ENCODE results near the gene DCC.

The DCC gene

DNA sequence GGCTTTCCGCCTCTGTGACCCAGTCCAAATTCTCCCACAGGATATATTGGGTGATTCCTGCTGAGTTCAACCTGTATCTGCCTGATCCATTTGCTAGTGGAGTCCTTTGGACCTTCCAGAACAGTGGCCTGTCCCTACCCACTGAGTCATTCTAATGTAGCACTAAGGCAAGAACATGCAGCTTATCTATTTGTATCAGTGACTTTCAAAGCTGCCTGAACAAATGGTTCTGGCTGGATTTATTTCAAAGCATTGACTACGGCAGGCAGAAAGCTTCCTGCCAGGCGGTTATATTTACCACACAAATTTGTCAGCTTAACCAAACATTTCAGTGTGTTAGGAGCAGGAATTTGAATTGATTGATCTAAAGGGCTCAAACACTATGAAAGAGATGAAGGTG lies 613.4 kb downstream of the DCC start:
- DNase-seq = no peak

DNA sequence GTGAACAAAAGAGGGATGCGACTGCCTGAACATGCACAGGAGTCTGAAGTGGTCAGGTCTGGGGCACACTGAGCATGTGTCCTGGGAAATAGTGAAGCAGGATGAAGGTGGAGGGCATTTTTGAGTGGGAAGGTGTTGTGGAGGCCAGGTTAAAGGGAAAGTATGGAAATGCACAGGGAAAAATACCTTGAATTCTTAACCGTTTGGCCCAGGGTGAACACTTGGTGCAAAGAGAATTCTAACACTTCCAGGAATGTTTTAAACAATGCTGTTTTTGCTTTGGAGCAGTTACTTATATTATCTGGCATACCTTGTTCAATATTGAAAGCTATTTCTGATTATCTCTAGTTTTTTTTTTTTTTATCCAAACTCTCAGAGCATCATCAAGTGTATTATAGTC lies 623.5 kb downstream of the DCC start:
- no peak for DNase-seq

DNA sequence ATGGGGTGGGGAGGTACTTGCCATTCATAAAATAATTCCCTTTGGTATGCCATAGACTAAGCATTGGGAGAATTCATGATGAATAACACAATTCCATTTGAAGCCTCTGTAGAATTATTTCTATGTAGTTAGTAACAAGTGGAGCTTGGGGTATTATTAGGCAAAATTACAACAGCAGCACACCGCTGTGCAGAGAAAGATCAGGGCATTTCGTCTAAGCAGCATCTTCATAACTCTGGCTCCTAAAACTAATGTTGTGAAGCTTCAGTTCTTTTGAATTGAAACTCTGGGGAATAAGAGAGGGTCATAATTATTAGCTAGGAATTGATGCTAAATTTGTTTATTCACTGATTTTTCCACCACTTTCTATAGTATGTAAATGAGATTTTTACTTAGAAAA lies 630.7 kb downstream of the DCC start:
- DNase-seq = no peak

DNA sequence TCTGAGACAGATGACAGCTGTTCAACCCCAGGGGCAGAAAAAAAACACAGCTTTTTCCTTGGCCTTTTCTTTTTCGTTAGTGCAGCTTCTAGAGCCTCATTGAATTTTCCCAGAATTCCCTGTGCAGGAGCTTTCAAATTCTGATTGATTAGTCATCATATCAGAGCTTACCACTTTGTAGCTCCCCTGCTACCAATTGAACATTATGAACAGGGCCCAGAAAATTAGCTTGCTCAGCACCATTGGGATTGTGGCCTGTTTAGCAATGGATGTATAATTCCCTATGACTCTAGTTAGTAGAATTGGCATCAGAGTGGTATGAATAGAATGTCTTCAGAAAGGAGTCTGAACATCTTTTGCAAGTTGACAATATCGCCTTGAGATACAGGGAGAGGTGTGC lies 631.1 kb downstream of the DCC start:
- DNase-seq = no peak

DNA sequence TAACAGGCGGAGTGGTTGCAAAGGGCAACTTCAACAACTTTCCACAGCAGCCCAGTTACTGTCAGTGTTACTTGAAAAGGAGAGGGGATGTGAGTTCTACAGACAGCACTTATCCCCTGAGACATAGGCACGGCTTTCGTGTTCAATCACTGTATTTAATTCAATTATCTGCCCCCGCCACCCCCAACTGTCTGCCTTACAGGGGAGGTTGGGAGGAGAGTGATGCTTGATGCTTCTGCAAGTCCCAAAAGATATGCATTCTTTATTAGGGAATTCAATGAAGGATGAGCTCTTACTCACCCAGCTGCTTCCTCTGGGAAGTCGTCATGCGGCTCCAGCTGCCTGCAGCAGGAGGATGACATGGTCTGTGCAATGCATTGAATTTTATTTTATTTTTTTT lies 639.9 kb downstream of the DCC start:
- no peak for DNase-seq

DNA sequence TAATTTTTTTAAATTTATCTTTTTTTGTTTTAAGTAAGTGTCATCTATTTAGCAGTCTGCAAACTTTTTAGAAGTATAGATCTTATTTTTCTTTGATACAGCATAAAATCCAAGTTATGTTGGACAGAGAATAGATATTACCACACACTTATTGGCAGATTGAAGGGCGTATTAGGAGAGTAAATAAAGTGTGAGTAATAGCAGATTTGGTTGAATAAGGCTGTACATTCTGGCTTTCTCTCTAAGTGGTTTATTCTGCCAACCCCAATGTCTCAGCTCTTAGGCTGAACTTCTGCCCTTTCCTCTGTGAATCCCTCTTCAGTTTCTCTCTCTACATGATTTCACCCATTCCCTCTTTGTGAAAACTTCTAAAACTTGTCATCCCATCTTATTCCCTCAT lies 651.2 kb downstream of the DCC start:
- DNase-seq = no peak

DNA sequence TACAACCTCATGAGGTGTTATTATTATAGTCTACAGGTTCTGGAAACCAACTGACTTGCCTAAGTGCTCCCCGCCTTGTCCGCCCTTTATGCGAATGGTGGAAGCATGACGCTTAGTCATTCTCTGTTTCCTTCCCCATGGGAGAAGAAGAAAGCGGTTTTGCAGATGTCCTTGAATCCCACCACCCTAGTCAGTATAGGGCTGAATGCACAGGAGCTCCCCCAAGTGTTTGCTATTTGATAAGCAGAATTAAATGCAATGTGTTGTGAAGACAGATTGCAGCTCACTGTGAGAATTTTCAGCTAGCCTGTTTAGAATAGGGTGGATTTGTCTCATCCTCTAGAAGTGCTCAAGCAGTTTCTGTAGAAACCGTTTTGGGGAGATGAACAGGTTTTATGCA lies 652.0 kb downstream of the DCC start:
- no peak for DNase-seq

DNA sequence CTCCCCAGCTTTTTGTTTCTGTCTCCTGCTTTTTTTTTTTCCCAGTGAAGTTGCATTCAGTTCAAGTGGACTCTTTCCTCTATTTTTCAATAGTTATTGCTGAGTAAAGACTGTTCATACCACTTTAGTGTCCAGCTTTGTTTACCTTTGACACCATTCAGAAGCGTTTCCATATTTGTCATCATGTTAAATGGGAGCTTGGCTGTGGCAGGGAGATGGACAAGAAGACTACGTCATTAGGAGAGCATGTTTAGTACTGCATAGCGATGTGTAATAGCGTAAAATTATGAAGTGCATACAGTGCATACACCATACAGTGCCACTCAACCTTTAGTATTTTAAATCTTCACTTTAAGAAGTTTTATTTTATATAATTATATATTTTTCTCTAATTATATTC lies 655.9 kb downstream of the DCC start:
- no peak for DNase-seq

DNA sequence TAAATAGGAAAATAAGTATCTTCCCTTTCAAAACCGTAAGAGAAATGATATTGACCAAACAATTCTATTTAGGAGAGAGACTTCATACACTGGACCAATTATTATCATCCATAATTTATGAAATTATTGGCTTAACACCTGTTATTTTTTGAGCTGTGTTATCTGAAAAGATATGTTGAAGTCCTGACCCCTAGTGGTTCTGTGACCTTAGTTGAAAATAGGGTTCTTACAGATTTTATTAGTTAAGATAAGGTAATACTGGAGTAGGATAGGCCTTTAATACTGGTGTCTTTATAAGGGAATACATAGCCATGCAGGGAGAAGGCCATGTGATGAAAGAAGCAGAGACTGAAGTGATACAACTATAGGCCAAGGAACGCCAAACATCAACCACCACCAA lies 659.6 kb downstream of the DCC start:
- DNase-seq = no peak

DNA sequence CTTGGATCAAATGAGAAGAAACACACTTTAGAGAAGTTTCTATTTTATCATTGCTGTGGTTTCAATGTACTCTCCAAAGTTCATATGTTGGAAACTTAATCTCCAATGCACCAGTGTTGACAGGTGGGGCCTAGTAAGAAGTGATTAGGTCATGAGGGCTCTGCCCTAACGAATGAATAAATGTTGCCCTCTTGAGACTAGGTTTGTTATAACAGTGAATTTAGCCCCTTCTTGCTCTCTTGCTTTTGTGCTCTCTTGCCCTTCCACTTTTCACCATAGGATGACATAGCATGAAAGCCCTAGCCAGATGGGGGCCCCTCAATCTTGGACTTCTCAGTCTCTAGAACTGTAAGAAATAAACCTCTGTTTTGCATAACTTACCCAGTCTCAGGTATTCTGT lies 664.8 kb downstream of the DCC start:
- DNase-seq = no peak

DNA sequence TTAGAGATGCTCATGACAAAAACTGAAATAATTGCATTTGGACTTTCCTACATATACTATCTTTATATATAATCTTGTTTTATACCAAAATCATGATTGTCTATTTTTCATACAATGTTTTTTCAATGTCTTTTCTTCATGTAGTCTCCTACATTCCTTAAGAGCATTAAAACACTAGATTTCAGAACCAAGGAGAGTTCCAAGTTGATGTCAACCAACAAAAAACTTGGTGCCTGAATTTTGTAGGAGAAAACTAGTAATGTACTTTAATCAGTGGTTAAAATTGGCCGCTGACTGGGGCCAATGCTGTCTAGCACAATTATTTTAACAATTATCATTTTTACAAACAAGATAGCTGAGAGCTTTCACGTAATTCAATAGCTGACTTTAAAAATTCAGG lies 678.8 kb downstream of the DCC start:
- no peak for DNase-seq

DNA sequence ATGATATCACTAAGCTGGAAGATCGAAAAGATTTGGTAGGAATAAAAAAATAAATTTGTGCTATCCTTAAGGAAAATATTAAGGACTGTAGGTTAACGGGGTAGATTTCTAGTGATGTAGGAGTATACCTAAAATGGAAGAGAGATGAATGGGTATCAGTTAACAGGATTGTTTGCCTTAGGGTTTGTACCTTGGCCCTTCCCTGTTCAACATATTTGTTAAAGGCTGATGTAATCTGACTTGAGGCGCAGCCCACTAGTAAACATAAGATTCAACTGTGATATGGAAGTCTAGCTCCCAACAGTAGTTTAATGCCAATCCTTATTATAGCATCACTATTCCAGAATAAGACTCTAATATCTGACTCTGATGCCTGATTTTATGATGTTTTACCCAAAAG lies 685.2 kb downstream of the DCC start:
- no peak for DNase-seq

DNA sequence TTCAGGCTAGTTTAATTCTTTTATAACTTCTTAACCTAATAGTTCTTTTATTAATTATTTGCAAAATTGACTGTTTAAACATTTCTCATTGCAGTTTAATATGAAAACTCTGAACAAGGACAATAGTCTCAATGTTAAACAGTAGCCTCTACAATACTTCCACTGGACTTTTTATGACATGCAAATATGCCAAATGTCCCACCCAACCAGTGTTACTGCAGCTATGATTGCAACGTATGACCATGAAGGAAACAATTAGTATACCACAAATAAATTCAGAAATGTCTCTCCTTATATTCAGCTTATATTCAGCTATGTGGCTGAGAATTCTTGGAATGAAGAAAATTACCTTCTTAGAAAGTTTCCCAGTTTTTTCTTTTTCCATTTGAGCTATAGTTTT lies 688.6 kb downstream of the DCC start:
- no peak for DNase-seq

DNA sequence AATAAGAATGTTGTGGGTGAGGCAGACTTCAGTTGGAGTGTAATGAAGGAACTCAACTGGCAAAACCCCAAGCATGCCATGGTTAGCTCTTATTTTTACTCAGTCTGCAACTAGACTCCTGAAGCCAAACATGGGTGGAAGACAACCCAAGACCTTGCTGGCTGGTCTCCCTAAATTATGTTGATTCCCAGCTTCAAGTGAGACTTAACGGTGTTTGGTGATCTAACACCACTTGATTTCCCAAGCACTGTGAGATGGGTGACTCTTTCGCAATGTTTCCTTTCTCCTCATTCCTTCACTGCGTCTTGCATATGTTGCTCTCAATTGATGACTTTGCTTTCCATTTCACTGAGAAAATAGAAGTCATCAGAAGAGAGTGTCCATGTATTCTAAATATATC lies 693.1 kb downstream of the DCC start:
- no peak for DNase-seq

DNA sequence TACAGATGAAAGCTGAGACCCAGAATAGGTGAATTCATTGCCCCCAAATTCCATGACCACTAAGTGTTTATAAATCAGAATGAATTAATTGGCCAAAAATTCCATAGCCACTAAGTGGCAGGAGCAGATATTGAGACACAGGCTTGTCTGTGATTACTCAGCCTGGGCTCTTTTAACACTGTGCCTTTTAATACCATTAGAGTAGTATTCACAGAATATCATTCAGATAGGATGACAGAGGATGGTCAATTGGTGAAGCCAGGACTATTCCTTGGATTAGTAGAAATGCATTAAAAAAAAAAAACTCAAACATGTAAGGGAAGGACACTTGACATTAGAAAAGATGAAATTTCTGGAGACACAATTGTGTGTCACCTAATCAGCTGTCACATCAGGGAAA lies 698.6 kb downstream of the DCC start:
- no peak for DNase-seq

DNA sequence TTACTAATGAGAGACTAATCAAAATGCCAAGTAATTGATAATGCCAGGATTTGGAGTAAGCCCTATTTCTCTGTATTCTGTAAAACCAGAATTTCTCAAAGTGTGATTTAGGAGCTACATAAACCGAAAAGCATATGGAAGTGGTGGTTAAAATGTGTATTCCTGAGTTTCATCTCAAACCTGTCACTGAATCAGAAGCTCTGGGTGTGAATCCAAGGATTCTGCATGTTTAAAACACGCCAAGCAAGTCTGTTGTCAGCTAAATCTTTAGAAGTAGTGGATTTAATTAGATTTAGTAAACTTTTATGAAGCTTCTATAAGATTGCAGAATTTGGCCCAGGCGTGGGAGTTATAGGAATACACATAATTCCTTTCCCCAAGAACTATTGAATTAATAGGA lies 700.3 kb downstream of the DCC start:
- no peak for DNase-seq

DNA sequence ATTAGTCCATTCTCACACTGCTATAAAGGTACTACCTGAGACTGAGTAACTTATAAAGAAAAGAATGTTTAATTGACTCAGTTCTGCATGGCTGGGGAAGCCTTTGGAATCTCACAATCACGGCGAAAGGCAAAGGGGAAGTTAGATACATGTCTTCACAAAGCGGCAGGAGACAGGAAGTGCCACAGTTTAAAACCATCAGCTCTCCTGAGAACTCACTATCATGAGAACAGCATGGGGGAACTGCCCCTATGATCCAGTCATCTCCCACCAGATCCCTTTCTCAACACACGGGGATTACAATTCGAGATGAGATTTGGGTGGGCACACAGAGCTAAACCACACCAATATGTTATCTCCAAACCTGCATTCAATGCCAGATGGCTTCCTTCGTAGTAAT lies 716.1 kb downstream of the DCC start:
- DNase-seq = no peak

DNA sequence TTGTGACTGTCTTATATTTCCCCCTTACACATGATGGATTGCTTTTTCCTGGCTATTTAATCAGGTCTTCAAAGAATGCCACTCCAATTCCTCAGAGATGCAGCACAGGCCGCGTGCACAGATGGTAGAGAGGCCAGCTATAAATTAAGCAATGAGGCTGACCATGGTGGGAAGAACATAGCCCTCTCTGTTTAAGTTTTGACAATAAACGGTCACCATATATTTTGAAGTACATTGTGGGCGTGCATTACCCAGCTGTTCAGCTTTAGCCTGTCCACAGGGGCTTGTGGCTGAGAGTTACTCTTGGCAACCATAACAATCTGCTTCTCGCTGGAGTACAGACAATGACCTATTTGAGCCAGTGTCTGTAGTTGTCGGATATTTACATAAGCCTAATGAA lies 730.8 kb downstream of the DCC start:
- no peak for DNase-seq

DNA sequence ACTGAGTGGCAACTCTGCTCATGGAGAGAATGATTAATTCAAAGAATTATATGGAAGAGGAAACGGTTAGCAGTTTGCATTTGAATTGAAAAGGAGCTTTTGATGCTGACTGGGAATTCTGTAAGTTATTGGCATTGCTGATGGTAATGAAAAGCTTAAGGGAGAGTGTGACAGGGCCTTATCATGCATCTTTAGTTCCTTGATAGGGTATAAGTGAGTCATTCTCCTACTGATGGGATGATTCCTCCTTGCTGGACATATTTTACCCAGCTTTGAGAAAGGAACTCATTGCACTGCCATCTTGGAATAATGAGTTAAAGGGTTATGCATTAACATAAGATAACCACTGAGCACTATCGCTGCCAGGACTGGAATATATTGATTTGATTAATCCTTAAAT lies 740.7 kb downstream of the DCC start:
- DNase-seq = no peak

DNA sequence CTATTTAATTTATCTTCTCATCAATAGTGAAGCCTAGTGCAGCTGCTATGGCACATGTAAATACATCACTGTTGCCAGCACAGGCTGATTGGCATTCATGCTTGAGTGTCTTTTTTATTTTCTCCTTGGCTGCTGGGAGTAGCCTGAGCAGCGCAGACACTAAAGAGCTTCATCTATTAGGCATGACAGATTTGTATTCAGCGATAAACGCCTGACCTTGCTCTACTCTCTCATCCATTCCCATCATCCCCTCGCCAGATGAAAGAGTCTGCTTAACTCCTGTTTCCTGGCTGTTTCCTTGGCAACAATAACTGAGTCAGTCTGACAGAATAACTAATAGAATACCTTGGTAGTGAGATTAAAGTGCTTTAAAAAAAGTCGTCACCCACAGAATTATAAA lies 753.6 kb downstream of the DCC start:
- DNase-seq = no peak

DNA sequence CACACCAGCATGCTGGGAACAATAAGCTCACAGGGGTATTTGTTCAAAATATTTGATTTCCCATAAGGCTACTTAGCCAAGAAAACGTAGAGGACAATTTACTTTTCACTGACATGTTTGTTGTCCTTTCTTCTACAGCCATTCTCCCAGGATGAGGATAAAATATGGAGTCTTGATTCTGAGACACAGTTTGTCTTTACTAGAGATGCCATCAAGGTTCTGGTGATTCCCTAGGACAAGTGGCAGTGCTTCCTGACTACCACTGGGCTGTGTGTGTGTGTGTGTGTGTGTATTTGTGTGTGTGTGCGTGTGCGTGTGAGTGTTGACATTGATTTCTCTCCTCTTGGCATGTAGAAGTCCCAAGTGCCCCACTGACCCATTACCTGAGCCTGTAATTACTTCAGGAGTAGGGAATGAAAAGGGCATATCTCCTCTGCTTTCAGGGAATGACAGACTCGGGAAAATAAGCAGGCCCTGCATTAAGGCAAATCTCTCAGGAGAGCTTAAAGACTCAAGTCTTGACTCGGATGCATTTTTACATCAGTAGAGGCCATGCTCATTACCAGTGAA lies 761.6 kb downstream of the DCC start:
- no peak for DNase-seq

DNA sequence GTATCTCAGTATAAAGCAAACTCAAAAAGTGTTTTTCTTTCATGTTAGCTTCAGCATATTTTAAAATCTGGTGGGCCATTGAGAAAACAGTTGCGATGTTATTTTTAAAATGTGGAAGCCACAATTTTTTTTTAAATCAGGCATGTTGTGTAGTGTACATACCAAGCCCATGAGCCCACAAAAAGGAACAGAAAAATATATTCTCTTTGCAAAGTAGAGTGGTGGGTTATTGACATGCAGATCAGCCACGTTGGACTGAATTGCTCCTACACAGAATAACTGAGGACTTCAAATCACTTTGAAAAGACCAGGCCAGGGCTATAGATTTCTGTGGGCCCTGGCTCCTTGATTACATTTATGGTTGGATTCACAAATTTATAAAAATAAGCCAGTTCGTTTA lies 774.4 kb downstream of the DCC start:
- no peak for DNase-seq

DNA sequence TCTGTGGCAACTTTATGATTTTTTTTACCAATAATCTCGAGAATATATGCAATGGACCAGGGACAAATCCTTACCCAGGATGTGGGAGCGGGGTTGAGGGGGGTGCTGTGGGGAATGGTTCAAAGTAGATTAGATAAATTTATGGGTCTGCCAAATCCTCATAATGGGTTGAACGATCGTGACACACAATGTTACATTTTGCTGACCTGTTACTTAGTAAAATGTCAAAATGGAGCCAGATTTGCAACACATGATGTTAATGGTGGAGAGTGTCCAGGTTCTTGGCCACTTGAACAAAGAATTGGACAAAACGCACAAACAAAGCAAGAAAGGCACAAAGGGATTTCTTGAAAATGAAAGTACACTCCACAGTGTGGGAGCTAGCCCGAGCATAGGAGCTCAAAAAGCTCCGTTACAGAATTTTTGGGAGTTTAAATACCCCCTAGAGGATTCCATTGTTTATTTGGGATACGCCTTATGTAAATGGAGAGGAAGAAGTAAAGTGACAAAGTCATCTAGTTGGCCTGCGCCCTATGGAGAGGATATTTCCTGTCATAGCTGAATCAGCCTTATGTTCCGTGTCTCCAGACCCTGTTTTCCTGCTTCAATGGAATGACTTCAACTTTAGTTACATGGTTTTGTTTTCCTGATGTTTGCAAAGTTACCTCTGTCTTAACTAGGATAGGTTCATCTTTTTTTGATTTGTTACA lies 776.0 kb downstream of the DCC start:
- DNase-seq = no peak

DNA sequence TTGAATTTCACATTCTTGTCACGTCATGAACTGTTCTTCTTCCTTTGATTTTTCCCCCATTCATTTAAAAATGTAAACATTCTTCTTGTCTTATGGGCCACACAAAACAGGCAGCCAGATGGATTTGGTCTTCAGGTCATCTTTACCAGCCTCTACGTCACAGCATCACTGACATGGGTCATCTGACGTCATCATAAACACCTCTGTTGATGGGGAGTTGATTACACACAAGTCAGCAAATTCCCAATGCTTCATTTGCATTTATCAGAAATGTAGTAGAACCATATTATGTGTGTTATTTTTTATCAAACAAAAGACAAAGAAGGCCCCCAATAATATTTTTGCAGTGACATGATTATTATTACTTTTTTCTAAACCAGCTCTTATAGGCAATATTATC lies 777.9 kb downstream of the DCC start:
- no peak for DNase-seq

DNA sequence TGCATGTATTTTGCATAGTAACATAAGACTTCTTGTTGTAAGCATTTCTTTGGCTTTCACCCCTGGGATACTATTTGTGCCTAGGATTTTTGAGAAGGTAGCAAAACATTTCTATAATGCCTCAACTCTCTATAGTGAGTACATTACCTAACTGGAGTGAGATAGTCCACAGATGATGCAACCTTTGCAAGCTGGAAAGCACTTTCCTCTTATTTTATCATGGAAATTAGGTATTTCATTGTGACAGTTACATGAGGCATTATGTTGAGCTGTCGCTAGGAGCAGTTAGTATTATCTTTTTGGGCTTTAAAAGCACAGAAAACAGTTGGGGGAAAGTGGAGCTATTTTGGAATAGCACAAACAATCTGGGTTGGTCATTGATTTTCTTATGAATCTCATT lies 786.2 kb downstream of the DCC start:
- DNase-seq = no peak

DNA sequence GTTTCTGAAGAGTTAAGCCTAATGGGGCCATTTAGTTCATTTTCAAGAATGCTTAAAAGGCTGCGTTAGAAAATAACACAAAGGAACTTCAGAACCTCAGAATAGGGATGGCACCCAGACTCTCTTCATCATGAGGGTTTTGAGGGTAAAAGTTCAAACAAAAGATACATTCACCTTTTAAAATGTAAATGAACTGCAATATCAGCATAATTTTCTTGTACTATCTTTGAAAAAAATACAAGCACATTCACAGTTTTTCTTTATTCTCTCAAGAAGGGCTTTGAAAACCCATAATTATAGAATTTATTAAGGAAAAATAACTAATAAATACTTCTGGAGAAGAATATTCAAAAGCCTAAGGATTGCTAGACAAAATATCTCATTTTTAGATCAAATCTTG lies 791.0 kb downstream of the DCC start:
- no peak for DNase-seq

All from right forelimb (tissue), 1 donor.